Liver (tissue), 3 donors: ENCODE measurements around the gene TMEM163.

Experiments
- CTCF ChIP-seq: fragments of 150-350 bp; IDR thresholded peaks from 2 replicates; pipeline ENCODE4 v1.5.1; 2017; ENCODE audit warnings: improper control_type of control experiment, low read depth, low read length; ENCODE audit not compliant: missing input control
- EGR1 ChIP-seq, 2 donors: IDR thresholded peaks; 2 replicates each; pipeline ENCODE4 v1.6.1; 2016 to 2018; ENCODE audit warnings: antibody characterized with exemption in 2 of 2, low read depth in 2 of 2
- FOXA1 ChIP-seq: IDR thresholded peaks from 2 replicates; pipeline ENCODE4 v1.6.1; 2016; ENCODE audit warnings: antibody characterized with exemption
- GABPA ChIP-seq, 2 donors: IDR thresholded peaks in 1 of 2; conservative IDR thresholded peaks in 1 of 2; 2 replicates each; pipeline ENCODE4 v1.6.1; 2016; ENCODE audit warnings: antibody characterized with exemption in 2 of 2, mild to moderate bottlenecking in 1 of 2, moderate library complexity in 1 of 2
- HNF4A ChIP-seq, 2 donors: conservative IDR thresholded peaks; 2 replicates each; pipeline ENCODE4 v1.6.1; 2016; ENCODE audit warnings: antibody characterized with exemption in 2 of 2, mild to moderate bottlenecking in 2 of 2
- MAX ChIP-seq: IDR thresholded peaks from 2 replicates; pipeline ENCODE4 v1.6.1; 2016; ENCODE audit warnings: antibody characterized with exemption
- NR2F2 ChIP-seq: IDR thresholded peaks from 2 replicates; pipeline ENCODE4 v1.6.1; 2016; ENCODE audit warnings: antibody characterized with exemption
- RAD21 ChIP-seq, 2 donors: IDR thresholded peaks; 2 replicates each; pipeline ENCODE4 v1.6.1; 2016; ENCODE audit warnings: antibody characterized with exemption in 2 of 2, mild to moderate bottlenecking in 2 of 2
- REST ChIP-seq: IDR thresholded peaks from 2 replicates; pipeline ENCODE4 v1.6.1; 2016; ENCODE audit warnings: antibody characterized with exemption, mild to moderate bottlenecking
- SP1 ChIP-seq: IDR thresholded peaks from 2 replicates; pipeline ENCODE4 v1.6.1; 2018; ENCODE audit warnings: antibody characterized with exemption, mild to moderate bottlenecking
- ZBTB33 ChIP-seq: IDR thresholded peaks from 2 replicates; pipeline ENCODE4 v1.6.1; 2016; ENCODE audit warnings: antibody characterized with exemption
- donor health status: healthy.
- donor health status: healthy.

- no peak for TF ChIP-seq CTCF
- TF ChIP-seq GABPA (IDR thresholded peaks at IDR 0.05 in 1 of 2, conservative IDR thresholded peaks at IDR 0.05 in 1 of 2) = no peak
- TF ChIP-seq HNF4A (conservative IDR thresholded peaks at IDR 0.05) = no peak
- TF ChIP-seq EGR1 (IDR thresholded peaks at IDR 0.05; ENCODE audit: low read depth in 2 of 2) = no peak
- TF ChIP-seq REST = no peak
- TF ChIP-seq FOXA1 = no peak
- no peak for TF ChIP-seq SP1
- TF ChIP-seq NR2F2 = no peak
- TF ChIP-seq RAD21 (IDR thresholded peaks at IDR 0.05) = no peak
- no peak for TF ChIP-seq ZBTB33
- no peak for TF ChIP-seq MAX
Observed at GRCh38 chr2:134739879-134740301, 21.1 kb upstream of the TMEM163 start.
